Cardiac fibroblast (primary cell): ENCODE measurements around the gene DDX49.

ENCODE experiments used
- DNase-seq, 2 donors: peaks; one replicate each; pipeline versions ENCODE4 v3.0.0 to v3.0.0-alpha.2; 2010; ENCODE audit warnings: low read depth in 2 of 2
- H3K4me3 ChIP-seq, 2 donors: replicated peaks in 1 of 2; 1 replicate in 1 of 2; 2 replicates in 1 of 2; pipeline ENCODE4 v1.5.1; 2011; ENCODE audit warnings: low read depth in 2 of 2, low read length in 2 of 2, mild to moderate bottlenecking in 2 of 2, moderate library complexity in 1 of 2
- TF ChIP-seq, protein P1 (sequence below): IDR thresholded peaks from one replicate; pipeline ENCODE4 v1.5.1; 2011; ENCODE audit warnings: low read depth, mild to moderate bottlenecking, low read length, inconsistent platforms

Gene DDX49

GRCh38 chr19:18886972-18887371, 32.5 kb upstream of the DDX49 start:
- no peak overlapping the region for H3K4me3 ChIP-seq
- TF ChIP-seq, protein P1, sequence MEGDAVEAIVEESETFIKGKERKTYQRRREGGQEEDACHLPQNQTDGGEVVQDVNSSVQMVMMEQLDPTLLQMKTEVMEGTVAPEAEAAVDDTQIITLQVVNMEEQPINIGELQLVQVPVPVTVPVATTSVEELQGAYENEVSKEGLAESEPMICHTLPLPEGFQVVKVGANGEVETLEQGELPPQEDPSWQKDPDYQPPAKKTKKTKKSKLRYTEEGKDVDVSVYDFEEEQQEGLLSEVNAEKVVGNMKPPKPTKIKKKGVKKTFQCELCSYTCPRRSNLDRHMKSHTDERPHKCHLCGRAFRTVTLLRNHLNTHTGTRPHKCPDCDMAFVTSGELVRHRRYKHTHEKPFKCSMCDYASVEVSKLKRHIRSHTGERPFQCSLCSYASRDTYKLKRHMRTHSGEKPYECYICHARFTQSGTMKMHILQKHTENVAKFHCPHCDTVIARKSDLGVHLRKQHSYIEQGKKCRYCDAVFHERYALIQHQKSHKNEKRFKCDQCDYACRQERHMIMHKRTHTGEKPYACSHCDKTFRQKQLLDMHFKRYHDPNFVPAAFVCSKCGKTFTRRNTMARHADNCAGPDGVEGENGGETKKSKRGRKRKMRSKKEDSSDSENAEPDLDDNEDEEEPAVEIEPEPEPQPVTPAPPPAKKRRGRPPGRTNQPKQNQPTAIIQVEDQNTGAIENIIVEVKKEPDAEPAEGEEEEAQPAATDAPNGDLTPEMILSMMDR: no peak
- DNase-seq: no peak

- TF ChIP-seq, protein P1: no peak
- no peak for DNase-seq
- H3K4me3 ChIP-seq: no peak overlapping the region
Observed at GRCh38 chr19:18889949-18890745, 29.4 kb upstream of the DDX49 start.

GRCh38 chr19:18893587-18894253, 25.8 kb upstream of the DDX49 start:
- TF ChIP-seq, protein P1: no peak
- DNase-seq: no peak
- H3K4me3 ChIP-seq: no peak overlapping the region

DNA sequence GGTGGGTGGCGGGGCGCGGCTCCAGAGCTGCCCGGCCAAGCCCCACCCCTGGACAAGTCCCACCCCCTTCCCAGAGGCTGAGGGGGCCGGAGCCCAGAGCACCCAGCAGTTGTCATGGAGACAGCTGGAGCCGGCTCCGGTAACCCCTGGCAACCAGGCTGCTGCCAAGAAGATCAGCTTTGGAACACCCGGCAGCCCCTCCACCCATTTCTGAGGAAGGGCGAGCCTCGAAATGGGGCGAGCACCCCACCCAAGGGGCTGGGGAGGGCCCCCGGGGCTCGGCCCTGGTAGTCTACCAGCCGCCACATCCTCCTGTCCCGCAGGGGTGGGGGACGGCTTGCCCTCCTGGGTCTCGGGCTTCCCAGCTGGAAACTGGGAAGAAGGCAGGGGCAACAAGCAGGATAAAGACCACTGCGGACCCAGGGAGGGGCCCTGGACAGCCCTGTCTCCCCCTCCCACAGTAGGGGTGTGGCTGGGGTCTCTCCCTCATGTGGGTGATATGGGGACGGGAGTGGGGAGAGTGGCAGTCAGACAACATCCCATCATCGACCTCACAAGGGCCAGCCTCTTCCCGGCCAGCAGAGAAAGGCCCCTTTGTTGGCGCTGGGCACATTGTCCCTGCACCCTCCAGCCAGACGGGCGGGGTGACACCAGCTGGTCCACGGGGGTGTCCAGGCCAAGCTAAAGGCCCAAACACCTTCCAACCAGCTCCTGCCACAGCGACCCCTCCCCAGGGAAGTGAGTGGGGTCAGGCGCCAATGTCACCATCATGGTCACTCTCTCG, 25.1 kb upstream of the DDX49 start:
- TF ChIP-seq, protein P1: no peak
- peak; percentile 42 to 68 for DNase-seq
- peak overlapping the region in 1 of 2 donors; percentile 32 for H3K4me3 ChIP-seq

- H3K4me3 ChIP-seq: peak overlapping the region; percentile 41 to 53
- peak; percentile 33 to 35 for DNase-seq
- TF ChIP-seq, protein P1: peak; percentile 36
Observed at GRCh38 chr19:18895038-18895823, 24.3 kb upstream of the DDX49 start.

- TF ChIP-seq, protein P1: no peak
- DNase-seq: no peak
- peak within 1 kb of the TSS; percentile 41 to 53 for H3K4me3 ChIP-seq
Observed at GRCh38 chr19:18895824-18896341, 23.6 kb upstream of the DDX49 start, which contains the start of gene CERS1. Gene CERS1 (minus strand): TSS chr19:18896158. CDS start chr19:18896072, 86 bp downstream.
